Naive thymus-derived CD4-positive, alpha-beta T cell (primary cell): ENCODE measurements around the gene GEMIN4. TPM values are rescaled to one million over a fixed set of nuclear protein-coding genes. Genes with fewer than 3 reads are reported as not detected.

Experiments
- ATAC-seq: fragments of 150-1000 bp; cut with Tn5 transposase; 2 replicates; pipeline ENCODE4 v1.10.0; 2021; ENCODE audit warnings: mild to moderate bottlenecking, moderate library complexity
- CTCF ChIA-PET: fragments of 350-600 bp; sonication (Branson Sonifier 250); formaldehyde crosslinking; loops from one replicate; lab custom pipeline; 2021; ENCODE audit warnings: antibody characterized with exemption; lab: Charles Lee
- POLR2A ChIA-PET: fragments of 350-600 bp; sonication (Branson Sonifier 250); formaldehyde crosslinking; loops from one replicate; lab custom pipeline; 2021; ENCODE audit warnings: antibody characterized with exemption, inconsistent platforms; lab: Charles Lee
- DNase-seq, 9 donors: peaks; one replicate each; pipeline versions ENCODE4 v3.0.0 to v3.0.0-alpha.2; 2020 to 2022; ENCODE audit warnings: mixed read lengths in 1 of 9
- H3K27ac ChIP-seq: one replicate; pipeline ENCODE4 v1.7.0; 2013; ENCODE audit warnings: mild to moderate bottlenecking, low read depth, low read length, moderate library complexity
- H3K27me3 ChIP-seq, 2 donors: one replicate each; pipeline ENCODE4 v1.7.0; 2013; ENCODE audit warnings: low read length in 2 of 2, mild to moderate bottlenecking in 2 of 2, moderate library complexity in 2 of 2; ENCODE audit not compliant: control insufficient read depth in 2 of 2, insufficient read depth in 2 of 2
- H3K36me3 ChIP-seq, 3 experiments: 1 replicate in 2 of 3; 2 replicates in 1 of 3; pipeline ENCODE4 v1.7.0; 2013; ENCODE audit warnings: low read length in 3 of 3, mild to moderate bottlenecking in 3 of 3, moderate library complexity in 1 of 3; ENCODE audit not compliant: insufficient read depth in 3 of 3, control insufficient read depth in 2 of 3
- H3K4me1 ChIP-seq, 2 donors: one replicate each; pipeline ENCODE4 v1.7.0; 2013; ENCODE audit warnings: low read length in 2 of 2, mild to moderate bottlenecking in 2 of 2, moderate library complexity in 1 of 2; ENCODE audit not compliant: control insufficient read depth in 2 of 2, insufficient read depth in 2 of 2
- H3K4me3 ChIP-seq: 2 replicates; pipeline ENCODE4 v1.7.0; 2013; ENCODE audit warnings: mild to moderate bottlenecking, low read length
- H3K9me3 ChIP-seq, 3 experiments: 1 replicate in 2 of 3; 2 replicates in 1 of 3; pipeline ENCODE4 v1.7.0; 2013; ENCODE audit warnings: low read length in 3 of 3; ENCODE audit not compliant: control insufficient read depth in 2 of 3
- H3K27ac Mint-ChIP-seq, 9 donors: one replicate each; pipeline ENCODE4 v1.8.0; 2020 to 2022; ENCODE audit warnings: mixed read lengths in 9 of 9, mild to moderate bottlenecking in 8 of 9, moderate library complexity in 5 of 9, inconsistent platforms in 2 of 9
- H3K27me3 Mint-ChIP-seq, 5 donors: one replicate each; pipeline ENCODE4 v1.8.0; 2021 to 2022; ENCODE audit warnings: mixed read lengths in 5 of 5, mild to moderate bottlenecking in 1 of 5
- H3K36me3 Mint-ChIP-seq, 5 donors: one replicate each; pipeline ENCODE4 v1.8.0; 2020 to 2022; ENCODE audit warnings: mixed read lengths in 5 of 5, mild to moderate bottlenecking in 3 of 5, inconsistent platforms in 1 of 5
- H3K4me1 Mint-ChIP-seq, 7 donors: one replicate each; pipeline ENCODE4 v1.8.0; 2020 to 2022; ENCODE audit warnings: mixed read lengths in 7 of 7, mild to moderate bottlenecking in 3 of 7, inconsistent platforms in 1 of 7
- H3K4me3 Mint-ChIP-seq, 10 donors: one replicate each; pipeline ENCODE4 v1.8.0; 2020 to 2022; ENCODE audit warnings: mild to moderate bottlenecking in 10 of 10, mixed read lengths in 10 of 10, moderate library complexity in 6 of 10, inconsistent platforms in 2 of 10
- H3K9me3 Mint-ChIP-seq, 11 donors: one replicate each; pipeline ENCODE4 v1.8.0; 2020 to 2022; ENCODE audit warnings: mixed read lengths in 11 of 11, mild to moderate bottlenecking in 4 of 11, inconsistent platforms in 1 of 11, moderate library complexity in 1 of 11
- intact Hi-C, 2 donors: fragments of 100-400 bp; cut with micrococcal nuclease; formaldehyde crosslinking; loops; one replicate each; pipeline ENCODE4 v1.15.1; 2023
- polyA plus RNA-seq, 2 donors: library from polyadenylated mRNA; unstranded; fragments of 300-500 nt; fragmentation: Illumina TruSeq; gene quantifications; one replicate each; pipeline ENCODE4 v1.2.3, GENCODE V29; 2021
- total RNA-seq, 6 experiments: library from RNA in 5 of 6; stranded (reverse) in 5 of 6; gene quantifications; 1 replicate in 5 of 6; 2 replicates in 1 of 6; pipeline ENCODE4 v1.2.3 and lab custom pipeline; 2021 to 2026

The GEMIN4 gene
- total and polyA plus RNA-seq, 7 experiments from 2014 or later = 15.5 to 49.3 (median 28.9) TPM

DNA sequence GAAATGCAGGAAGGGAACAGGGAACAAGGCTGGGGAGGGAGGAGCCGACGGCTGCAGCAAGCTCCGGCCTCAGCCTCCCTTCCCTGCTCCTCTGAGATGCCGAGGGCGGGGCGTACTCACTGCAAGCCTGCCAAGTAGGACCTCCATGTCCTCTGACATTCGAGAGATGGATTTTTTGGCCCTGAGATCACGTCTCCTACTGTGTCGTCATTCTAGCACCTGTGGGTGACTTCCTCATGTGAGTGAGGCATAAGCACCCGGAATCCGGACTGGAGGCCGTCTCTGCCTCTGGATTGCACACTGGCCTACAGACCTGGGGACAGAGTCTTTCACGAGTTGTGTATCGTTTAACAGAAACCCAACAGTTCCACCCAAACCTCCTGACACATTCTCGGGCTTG lies 44.5 kb upstream of the GEMIN4 start:
- ChIA-PET CTCF (interaction anchor here (1.0 to 1.1 kb wide), 2 partner anchors 184 to 204 kb away, joined by 3 to 5 read pairs; no protein-coding TSS in a partner anchor), POLR2A (interaction anchor here (0.9 kb wide), 1 partner anchor 200 kb away, joined by 3 read pairs; no protein-coding TSS in a partner anchor)

DNA sequence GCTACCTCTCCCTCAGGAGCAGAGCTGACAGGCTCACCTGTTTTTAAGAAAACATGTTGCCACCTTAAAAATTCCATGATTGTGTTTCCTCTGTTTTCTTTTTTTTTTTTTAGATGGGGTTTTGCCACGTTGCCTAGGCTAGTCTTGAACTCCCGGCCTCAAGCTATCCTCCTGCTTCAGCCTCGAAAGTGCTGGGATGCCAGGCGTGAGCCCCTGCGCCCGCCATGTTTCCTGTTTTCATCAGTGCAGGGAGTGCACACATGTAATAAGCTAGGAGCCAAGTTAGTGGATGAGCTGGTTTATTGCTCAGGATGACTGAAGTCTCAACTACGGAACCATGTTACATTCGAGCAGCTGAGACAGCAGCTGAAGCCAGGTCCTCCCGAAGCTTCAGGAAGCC lies 43.7 kb upstream of the GEMIN4 start:
- Mint-ChIP-seq H3K27me3 (no peaks in the 10 kb centered on the region), H3K4me3 (peak overlapping the region in 1 of 10 donors; percentile 12), H3K9me3 (no peaks in the 10 kb centered on the region), H3K4me1 (peaks cover 3 to 11% (median 7%) of the 10 kb centered on the region in 7 donors), H3K27ac (no peak overlapping the region), H3K36me3 (peaks cover 0 to 16% (median 8%) of the 10 kb centered on the region in 5 donors)
- intact Hi-C loops = loop anchor here in 1 of 2 donors (2.0 kb wide), 1 partner anchor 203 kb away; no protein-coding TSS in a partner anchor
- POLR2A ChIA-PET = interaction anchor here (0.6 to 0.9 kb wide), 3 partner anchors 14 to 201 kb away, joined by 3 to 4 read pairs (median 3); no protein-coding TSS in a partner anchor
- Histone ChIP-seq H3K27me3 (no peaks in the 10 kb centered on the region), H3K4me3 (no peak overlapping the region), H3K9me3 (no peaks in the 10 kb centered on the region), H3K36me3 (peaks cover 5 to 19% (median 5%) of the 10 kb centered on the region in 3 experiments), H3K4me1 (peaks cover 2 to 6% of the 10 kb centered on the region in 2 donors), H3K27ac (no peak overlapping the region)
- no peak for ATAC-seq
- no peak for DNase-seq
- CTCF ChIA-PET = interaction anchor here (0.7 to 1.9 kb wide), 6 partner anchors 13 to 261 kb away, joined by 3 to 9 read pairs (median 5); partner anchors contain the start of genes MRM3 and TIMM22

More for the DNA sequence above, 44.5 kb upstream of the GEMIN4 start:
- peaks cover 3 to 10% (median 6%) of the 10 kb centered on the region in 7 donors for H3K4me1 Mint-ChIP-seq
- Histone ChIP-seq H3K4me3 (no peak overlapping the region), H3K27ac (no peak overlapping the region), H3K9me3 (no peaks in the 10 kb centered on the region), H3K27me3 (no peaks in the 10 kb centered on the region), H3K4me1 (peaks cover 2 to 6% of the 10 kb centered on the region in 2 donors), H3K36me3 (peaks cover 3 to 12% (median 5%) of the 10 kb centered on the region in 3 experiments)
- DNase-seq (no peak), ATAC-seq (no peak)
- peak overlapping the region in 1 of 9 donors; percentile 17 for H3K27ac Mint-ChIP-seq
- H3K9me3 Mint-ChIP-seq = no peaks in the 10 kb centered on the region
- peaks cover 0 to 8% (median under 1%) of the 10 kb centered on the region in 5 donors for H3K36me3 Mint-ChIP-seq
- H3K27me3 Mint-ChIP-seq = no peaks in the 10 kb centered on the region
- no peak overlapping the region for H3K4me3 Mint-ChIP-seq
- intact Hi-C loops = no loop called here

DNA sequence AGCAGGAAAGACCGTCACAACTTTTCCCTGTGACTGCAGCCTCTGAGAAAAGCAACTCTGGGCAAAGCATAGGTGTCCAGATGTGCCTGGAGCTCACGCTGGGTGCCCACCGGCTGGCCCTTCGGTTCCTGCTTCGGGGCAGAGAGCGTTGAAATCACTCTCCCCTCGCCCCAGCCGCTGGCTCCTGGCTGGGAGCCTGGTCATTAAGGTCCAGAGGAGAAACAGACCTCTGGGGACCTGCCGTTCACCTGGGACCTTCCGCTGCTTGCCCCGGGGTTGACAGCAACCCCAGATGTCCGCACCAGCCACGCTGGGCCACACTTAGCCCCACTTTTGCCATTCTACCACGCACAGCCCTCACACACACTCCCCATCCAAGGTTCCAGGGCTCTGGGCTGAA lies 43.2 kb upstream of the GEMIN4 start:
- Mint-ChIP-seq H3K36me3 (peaks cover 0 to 16% (median 9%) of the 10 kb centered on the region in 5 donors), H3K4me1 (peaks cover 3 to 11% (median 7%) of the 10 kb centered on the region in 7 donors), H3K9me3 (no peaks in the 10 kb centered on the region), H3K27ac (peak overlapping the region in 1 of 9 donors; percentile 38), H3K27me3 (no peaks in the 10 kb centered on the region), H3K4me3 (peak overlapping the region in 1 of 10 donors; percentile 57)
- ChIA-PET CTCF (interaction anchor here (0.7 to 1.9 kb wide), 6 partner anchors 13 to 261 kb away, joined by 3 to 9 read pairs (median 4); partner anchors contain the start of genes MRM3 and TIMM22), POLR2A (interaction anchor here (0.8 to 1.9 kb wide), 3 partner anchors 186 to 202 kb away, joined by 3 to 5 read pairs (median 4); partner anchors contain the start of gene TIMM22)
- Histone ChIP-seq H3K4me3 (no peak overlapping the region), H3K27me3 (no peaks in the 10 kb centered on the region), H3K9me3 (no peaks in the 10 kb centered on the region), H3K36me3 (peaks cover 5 to 21% (median 5%) of the 10 kb centered on the region in 3 experiments), H3K27ac (no peak overlapping the region), H3K4me1 (peaks cover 2 to 6% of the 10 kb centered on the region in 2 donors)
- ATAC-seq (no peak), DNase-seq (no peak)
- intact Hi-C loops = loop anchor here in 1 of 2 donors (2.0 kb wide), 1 partner anchor 204 kb away; no protein-coding TSS in a partner anchor

DNA sequence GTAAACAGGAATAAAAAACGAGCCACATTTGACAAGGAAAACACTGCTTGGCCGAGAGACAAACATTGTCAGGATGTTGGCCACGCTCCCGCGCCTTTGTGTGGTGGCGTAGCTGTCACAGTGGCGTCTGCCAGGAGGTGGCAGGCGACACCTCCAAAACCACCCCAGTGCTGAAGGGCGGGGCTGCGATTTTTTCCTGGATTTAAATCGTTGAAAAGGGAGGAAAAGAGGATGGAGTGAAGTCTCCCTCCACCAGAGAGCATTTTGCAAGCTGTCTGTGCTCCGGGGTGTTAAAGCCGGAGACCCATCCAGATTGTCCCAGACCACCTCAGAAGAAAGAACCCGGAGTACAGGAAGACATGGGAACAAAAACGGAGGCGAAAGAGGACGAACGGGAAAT lies 42.8 kb upstream of the GEMIN4 start:
- intact Hi-C loops = loop anchor here (1.0 to 2.0 kb wide), 3 partner anchors 186 to 204 kb away; no protein-coding TSS in a partner anchor

DNA sequence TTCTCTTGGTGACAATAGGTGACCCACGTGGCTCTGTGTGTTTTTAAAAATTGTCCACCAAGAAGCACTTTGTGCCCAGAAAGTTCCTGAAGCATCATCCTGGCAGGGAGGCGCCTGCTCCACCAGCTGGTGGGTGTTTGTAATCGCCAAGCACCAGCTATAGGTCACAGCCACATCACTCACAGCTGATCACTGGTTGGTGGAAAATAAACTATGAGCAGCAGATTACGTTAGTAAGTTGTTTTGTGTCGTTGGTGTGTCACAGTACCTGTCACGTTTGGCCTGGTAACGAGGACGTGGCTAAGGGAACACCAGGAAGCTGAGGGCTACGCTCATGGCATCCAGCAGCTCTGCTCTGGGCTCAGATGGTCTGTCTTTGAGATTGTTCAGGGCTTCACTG lies 40.2 kb upstream of the GEMIN4 start:
- POLR2A ChIA-PET = no interaction called here

More for the DNA sequence above, 42.8 kb upstream of the GEMIN4 start:
- Mint-ChIP-seq H3K36me3 (peaks cover 0 to 16% (median 9%) of the 10 kb centered on the region in 5 donors), H3K27me3 (no peaks in the 10 kb centered on the region), H3K27ac (peak overlapping the region in 5 of 9 donors; percentile 14 to 79 (median 56)), H3K4me3 (peak overlapping the region in 1 of 10 donors; percentile 57), H3K9me3 (no peaks in the 10 kb centered on the region), H3K4me1 (peaks cover 3 to 11% (median 7%) of the 10 kb centered on the region in 7 donors)
- no peak overlapping the region for H3K4me3 ChIP-seq
- H3K4me1 ChIP-seq = peaks cover 2 to 6% of the 10 kb centered on the region in 2 donors
- H3K9me3 ChIP-seq = no peaks in the 10 kb centered on the region
- CTCF ChIA-PET = interaction anchor here (0.6 to 1.9 kb wide), 5 partner anchors 91 to 537 kb away, joined by 3 to 9 read pairs (median 5); partner anchors contain the start of gene TIMM22
- POLR2A ChIA-PET = interaction anchor here (0.9 to 1.9 kb wide), 2 partner anchors 186 to 202 kb away, joined by 3 to 5 read pairs; partner anchors contain the start of gene TIMM22
- no peaks in the 10 kb centered on the region for H3K27me3 ChIP-seq
- H3K36me3 ChIP-seq = peaks cover 5 to 25% (median 5%) of the 10 kb centered on the region in 3 experiments
- DNase-seq (peak in 8 of 9 donors; percentile 19 to 42 (median 35)), ATAC-seq (peak; percentile 74)
- H3K27ac ChIP-seq = no peak overlapping the region

DNA sequence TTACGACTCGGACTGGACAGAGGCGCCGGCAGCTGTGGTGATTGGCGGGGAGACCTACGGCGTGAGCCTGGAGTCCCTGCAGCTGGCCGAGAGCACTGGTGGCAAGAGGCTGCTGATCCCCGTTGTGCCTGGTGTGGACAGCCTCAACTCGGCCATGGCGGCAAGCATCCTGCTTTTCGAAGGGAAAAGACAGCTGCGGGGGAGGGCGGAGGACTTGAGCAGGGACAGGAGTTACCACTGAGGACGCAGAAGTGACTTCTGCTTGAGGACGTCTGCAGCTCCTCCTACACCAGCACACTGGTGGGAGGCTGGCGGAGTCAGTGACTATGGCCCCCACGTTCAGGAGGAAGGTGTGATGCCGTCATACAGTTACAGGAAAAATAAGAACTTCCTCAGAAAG lies 39.8 kb upstream of the GEMIN4 start:
- H3K4me3 Mint-ChIP-seq = no peak overlapping the region
- ChIA-PET CTCF (interaction anchor here (0.6 to 1.2 kb wide), 2 partner anchors 189 to 560 kb away, joined by 3 to 4 read pairs; no protein-coding TSS in a partner anchor), POLR2A (interaction anchor here (0.5 kb wide), 1 partner anchor 517 kb away, joined by 3 read pairs; no protein-coding TSS in a partner anchor)
- Histone ChIP-seq H3K9me3 (no peaks in the 10 kb centered on the region), H3K4me3 (no peak overlapping the region), H3K27ac (no peak overlapping the region), H3K27me3 (no peaks in the 10 kb centered on the region), H3K4me1 (peaks cover 2 to 6% of the 10 kb centered on the region in 2 donors), H3K36me3 (peaks cover 5 to 52% (median 12%) of the 10 kb centered on the region in 3 experiments)
- peaks cover 0 to 23% (median 16%) of the 10 kb centered on the region in 5 donors for H3K36me3 Mint-ChIP-seq
- no peaks in the 10 kb centered on the region for H3K9me3 Mint-ChIP-seq
- intact Hi-C loops = no loop called here
- DNase-seq (no peak), ATAC-seq (no peak)
- H3K4me1 Mint-ChIP-seq = peaks cover 6 to 12% (median 10%) of the 10 kb centered on the region in 7 donors
- peak overlapping the region in 2 of 9 donors; percentile 10 to 41 for H3K27ac Mint-ChIP-seq
- H3K27me3 Mint-ChIP-seq = no peaks in the 10 kb centered on the region

More for the DNA sequence above, 40.2 kb upstream of the GEMIN4 start:
- H3K4me1 Mint-ChIP-seq = peaks cover 3 to 11% (median 7%) of the 10 kb centered on the region in 7 donors
- H3K27ac Mint-ChIP-seq = no peak overlapping the region
- H3K27me3 ChIP-seq = no peaks in the 10 kb centered on the region
- ATAC-seq (no peak), DNase-seq (no peak)
- no peaks in the 10 kb centered on the region for H3K27me3 Mint-ChIP-seq
- peaks cover 2 to 6% of the 10 kb centered on the region in 2 donors for H3K4me1 ChIP-seq
- no peaks in the 10 kb centered on the region for H3K9me3 Mint-ChIP-seq
- H3K4me3 ChIP-seq = no peak overlapping the region
- no peak overlapping the region for H3K27ac ChIP-seq
- peaks cover 5 to 50% (median 12%) of the 10 kb centered on the region in 3 experiments for H3K36me3 ChIP-seq
- intact Hi-C loops = no loop called here
- CTCF ChIA-PET = interaction anchor here (1.2 kb wide), 1 partner anchor 189 kb away, joined by 4 read pairs; no protein-coding TSS in a partner anchor
- H3K9me3 ChIP-seq = no peaks in the 10 kb centered on the region
- peaks cover 0 to 23% (median 13%) of the 10 kb centered on the region in 5 donors for H3K36me3 Mint-ChIP-seq
- no peak overlapping the region for H3K4me3 Mint-ChIP-seq
